SK-N-SH (cell line): ENCODE measurements around the gene SLC6A3.

Experiments
- CTCF ChIP-seq: fragments of 200-600 bp; sonication (generic); IDR thresholded peaks from 2 replicates; pipeline ENCODE4 v1.6.1; 2017; ENCODE audit warnings: antibody characterized with exemption, mild to moderate bottlenecking, moderate library complexity
- EZH2phosphoT487 ChIP-seq: fragments of 200-600 bp; sonication (generic); IDR thresholded peaks from 2 replicates; pipeline ENCODE4 v1.6.1; 2017; ENCODE audit warnings: low read depth, mixed run types, mild to moderate bottlenecking, antibody characterized with exemption, moderate library complexity, borderline replicate concordance
- FOXM1 ChIP-seq: IDR thresholded peaks from 2 replicates; pipeline ENCODE4 v1.4.0; 2012; ENCODE audit warnings: low read depth, mild to moderate bottlenecking
- RXRA ChIP-seq: IDR thresholded peaks from 2 replicates; pipeline ENCODE4 v1.4.0; 2012; ENCODE audit warnings: low read depth, mild to moderate bottlenecking, borderline replicate concordance
- YY1 ChIP-seq: IDR thresholded peaks from 2 replicates; pipeline ENCODE4 v1.4.0; 2012; ENCODE audit warnings: low read depth, mild to moderate bottlenecking

GRCh38 chr5:1461396-1461795 lies 16.2 kb upstream of the SLC6A3 start:
- TF ChIP-seq FOXM1, result no peak
- TF ChIP-seq CTCF, result no peak
- no peak for TF ChIP-seq RXRA
- TF ChIP-seq YY1, result no peak
- no peak for TF ChIP-seq EZH2phosphoT487
